ENCODE data around the gene KTN1.

- TF ChIP-seq CTCF (IDR thresholded peaks at IDR 0.05; ENCODE audit: insufficient read depth, low read length, poor library complexity, severe bottlenecking) = no peak
- no peak for TF ChIP-seq EZH2phosphoT487 (conservative IDR thresholded peaks at IDR 0.05; ENCODE audit: low read length)
Measured at GRCh38 chr14:55681096-55681495, 101.1 kb downstream of the KTN1 start.
